ENCODE measurements around the gene VCX2.

DNA sequence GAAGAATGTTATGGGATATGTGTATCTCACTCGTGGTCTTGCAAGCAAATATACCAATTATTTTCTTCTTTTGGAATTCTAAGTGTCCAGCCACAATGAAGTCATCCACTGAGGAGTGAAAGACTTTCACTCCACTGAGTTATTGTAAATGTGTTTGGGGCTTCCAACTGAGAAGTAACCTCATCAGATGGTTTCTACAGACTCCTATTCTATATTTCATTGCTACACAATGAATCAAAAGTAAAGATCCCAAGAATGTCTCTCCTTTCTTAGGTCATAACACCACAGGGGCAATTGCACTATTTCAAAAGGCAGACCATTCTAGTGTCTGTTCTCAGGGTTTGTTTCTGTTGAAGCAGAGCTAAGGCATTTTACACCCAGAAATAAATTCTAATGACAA lies 12.3 kb upstream of the VCX2 start:
- TF ChIP-seq, protein P1, sequence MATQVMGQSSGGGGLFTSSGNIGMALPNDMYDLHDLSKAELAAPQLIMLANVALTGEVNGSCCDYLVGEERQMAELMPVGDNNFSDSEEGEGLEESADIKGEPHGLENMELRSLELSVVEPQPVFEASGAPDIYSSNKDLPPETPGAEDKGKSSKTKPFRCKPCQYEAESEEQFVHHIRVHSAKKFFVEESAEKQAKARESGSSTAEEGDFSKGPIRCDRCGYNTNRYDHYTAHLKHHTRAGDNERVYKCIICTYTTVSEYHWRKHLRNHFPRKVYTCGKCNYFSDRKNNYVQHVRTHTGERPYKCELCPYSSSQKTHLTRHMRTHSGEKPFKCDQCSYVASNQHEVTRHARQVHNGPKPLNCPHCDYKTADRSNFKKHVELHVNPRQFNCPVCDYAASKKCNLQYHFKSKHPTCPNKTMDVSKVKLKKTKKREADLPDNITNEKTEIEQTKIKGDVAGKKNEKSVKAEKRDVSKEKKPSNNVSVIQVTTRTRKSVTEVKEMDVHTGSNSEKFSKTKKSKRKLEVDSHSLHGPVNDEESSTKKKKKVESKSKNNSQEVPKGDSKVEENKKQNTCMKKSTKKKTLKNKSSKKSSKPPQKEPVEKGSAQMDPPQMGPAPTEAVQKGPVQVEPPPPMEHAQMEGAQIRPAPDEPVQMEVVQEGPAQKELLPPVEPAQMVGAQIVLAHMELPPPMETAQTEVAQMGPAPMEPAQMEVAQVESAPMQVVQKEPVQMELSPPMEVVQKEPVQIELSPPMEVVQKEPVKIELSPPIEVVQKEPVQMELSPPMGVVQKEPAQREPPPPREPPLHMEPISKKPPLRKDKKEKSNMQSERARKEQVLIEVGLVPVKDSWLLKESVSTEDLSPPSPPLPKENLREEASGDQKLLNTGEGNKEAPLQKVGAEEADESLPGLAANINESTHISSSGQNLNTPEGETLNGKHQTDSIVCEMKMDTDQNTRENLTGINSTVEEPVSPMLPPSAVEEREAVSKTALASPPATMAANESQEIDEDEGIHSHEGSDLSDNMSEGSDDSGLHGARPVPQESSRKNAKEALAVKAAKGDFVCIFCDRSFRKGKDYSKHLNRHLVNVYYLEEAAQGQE (tag by site-specific recombination; IDR thresholded peaks at IDR 0.05) = no peak
- TF ChIP-seq, protein P2, sequence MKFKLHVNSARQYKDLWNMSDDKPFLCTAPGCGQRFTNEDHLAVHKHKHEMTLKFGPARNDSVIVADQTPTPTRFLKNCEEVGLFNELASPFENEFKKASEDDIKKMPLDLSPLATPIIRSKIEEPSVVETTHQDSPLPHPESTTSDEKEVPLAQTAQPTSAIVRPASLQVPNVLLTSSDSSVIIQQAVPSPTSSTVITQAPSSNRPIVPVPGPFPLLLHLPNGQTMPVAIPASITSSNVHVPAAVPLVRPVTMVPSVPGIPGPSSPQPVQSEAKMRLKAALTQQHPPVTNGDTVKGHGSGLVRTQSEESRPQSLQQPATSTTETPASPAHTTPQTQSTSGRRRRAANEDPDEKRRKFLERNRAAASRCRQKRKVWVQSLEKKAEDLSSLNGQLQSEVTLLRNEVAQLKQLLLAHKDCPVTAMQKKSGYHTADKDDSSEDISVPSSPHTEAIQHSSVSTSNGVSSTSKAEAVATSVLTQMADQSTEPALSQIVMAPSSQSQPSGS (tag by site-specific recombination; IDR thresholded peaks at IDR 0.05; ENCODE audit: low read depth) = no peak
- TF ChIP-seq ZBTB21 (tag by site-specific recombination; IDR thresholded peaks at IDR 0.05) = no peak
- TF ChIP-seq, protein P3, sequence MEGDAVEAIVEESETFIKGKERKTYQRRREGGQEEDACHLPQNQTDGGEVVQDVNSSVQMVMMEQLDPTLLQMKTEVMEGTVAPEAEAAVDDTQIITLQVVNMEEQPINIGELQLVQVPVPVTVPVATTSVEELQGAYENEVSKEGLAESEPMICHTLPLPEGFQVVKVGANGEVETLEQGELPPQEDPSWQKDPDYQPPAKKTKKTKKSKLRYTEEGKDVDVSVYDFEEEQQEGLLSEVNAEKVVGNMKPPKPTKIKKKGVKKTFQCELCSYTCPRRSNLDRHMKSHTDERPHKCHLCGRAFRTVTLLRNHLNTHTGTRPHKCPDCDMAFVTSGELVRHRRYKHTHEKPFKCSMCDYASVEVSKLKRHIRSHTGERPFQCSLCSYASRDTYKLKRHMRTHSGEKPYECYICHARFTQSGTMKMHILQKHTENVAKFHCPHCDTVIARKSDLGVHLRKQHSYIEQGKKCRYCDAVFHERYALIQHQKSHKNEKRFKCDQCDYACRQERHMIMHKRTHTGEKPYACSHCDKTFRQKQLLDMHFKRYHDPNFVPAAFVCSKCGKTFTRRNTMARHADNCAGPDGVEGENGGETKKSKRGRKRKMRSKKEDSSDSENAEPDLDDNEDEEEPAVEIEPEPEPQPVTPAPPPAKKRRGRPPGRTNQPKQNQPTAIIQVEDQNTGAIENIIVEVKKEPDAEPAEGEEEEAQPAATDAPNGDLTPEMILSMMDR (tag by site-specific recombination; IDR thresholded peaks at IDR 0.05) = no peak
- no peak for TF ChIP-seq SALL2 (tag by site-specific recombination; IDR thresholded peaks at IDR 0.05; ENCODE audit: borderline replicate concordance)
- TF ChIP-seq, protein P4, sequence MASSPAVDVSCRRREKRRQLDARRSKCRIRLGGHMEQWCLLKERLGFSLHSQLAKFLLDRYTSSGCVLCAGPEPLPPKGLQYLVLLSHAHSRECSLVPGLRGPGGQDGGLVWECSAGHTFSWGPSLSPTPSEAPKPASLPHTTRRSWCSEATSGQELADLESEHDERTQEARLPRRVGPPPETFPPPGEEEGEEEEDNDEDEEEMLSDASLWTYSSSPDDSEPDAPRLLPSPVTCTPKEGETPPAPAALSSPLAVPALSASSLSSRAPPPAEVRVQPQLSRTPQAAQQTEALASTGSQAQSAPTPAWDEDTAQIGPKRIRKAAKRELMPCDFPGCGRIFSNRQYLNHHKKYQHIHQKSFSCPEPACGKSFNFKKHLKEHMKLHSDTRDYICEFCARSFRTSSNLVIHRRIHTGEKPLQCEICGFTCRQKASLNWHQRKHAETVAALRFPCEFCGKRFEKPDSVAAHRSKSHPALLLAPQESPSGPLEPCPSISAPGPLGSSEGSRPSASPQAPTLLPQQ (tag by site-specific recombination; IDR thresholded peaks at IDR 0.05) = no peak
- no peak for TF ChIP-seq ZNF707 (tag by site-specific recombination; IDR thresholded peaks at IDR 0.05)
- TF ChIP-seq, protein P5, sequence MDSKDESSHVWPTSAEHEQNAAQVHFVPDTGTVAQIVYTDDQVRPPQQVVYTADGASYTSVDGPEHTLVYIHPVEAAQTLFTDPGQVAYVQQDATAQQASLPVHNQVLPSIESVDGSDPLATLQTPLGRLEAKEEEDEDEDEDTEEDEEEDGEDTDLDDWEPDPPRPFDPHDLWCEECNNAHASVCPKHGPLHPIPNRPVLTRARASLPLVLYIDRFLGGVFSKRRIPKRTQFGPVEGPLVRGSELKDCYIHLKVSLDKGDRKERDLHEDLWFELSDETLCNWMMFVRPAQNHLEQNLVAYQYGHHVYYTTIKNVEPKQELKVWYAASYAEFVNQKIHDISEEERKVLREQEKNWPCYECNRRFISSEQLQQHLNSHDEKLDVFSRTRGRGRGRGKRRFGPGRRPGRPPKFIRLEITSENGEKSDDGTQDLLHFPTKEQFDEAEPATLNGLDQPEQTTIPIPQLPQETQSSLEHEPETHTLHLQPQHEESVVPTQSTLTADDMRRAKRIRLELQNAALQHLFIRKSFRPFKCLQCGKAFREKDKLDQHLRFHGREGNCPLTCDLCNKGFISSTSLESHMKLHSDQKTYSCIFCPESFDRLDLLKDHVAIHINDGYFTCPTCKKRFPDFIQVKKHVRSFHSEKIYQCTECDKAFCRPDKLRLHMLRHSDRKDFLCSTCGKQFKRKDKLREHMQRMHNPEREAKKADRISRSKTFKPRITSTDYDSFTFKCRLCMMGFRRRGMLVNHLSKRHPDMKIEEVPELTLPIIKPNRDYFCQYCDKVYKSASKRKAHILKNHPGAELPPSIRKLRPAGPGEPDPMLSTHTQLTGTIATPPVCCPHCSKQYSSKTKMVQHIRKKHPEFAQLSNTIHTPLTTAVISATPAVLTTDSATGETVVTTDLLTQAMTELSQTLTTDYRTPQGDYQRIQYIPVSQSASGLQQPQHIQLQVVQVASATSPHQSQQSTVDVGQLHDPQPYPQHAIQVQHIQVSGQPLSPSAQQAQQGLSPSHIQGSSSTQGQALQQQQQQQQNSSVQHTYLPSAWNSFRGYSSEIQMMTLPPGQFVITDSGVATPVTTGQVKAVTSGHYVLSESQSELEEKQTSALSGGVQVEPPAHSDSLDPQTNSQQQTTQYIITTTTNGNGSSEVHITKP (tag by site-specific recombination; IDR thresholded peaks at IDR 0.05) = no peak

Measured in HEK293 (cell line).